Measurements from ENCODE around the gene SPSB4.

Gene SPSB4

DNA sequence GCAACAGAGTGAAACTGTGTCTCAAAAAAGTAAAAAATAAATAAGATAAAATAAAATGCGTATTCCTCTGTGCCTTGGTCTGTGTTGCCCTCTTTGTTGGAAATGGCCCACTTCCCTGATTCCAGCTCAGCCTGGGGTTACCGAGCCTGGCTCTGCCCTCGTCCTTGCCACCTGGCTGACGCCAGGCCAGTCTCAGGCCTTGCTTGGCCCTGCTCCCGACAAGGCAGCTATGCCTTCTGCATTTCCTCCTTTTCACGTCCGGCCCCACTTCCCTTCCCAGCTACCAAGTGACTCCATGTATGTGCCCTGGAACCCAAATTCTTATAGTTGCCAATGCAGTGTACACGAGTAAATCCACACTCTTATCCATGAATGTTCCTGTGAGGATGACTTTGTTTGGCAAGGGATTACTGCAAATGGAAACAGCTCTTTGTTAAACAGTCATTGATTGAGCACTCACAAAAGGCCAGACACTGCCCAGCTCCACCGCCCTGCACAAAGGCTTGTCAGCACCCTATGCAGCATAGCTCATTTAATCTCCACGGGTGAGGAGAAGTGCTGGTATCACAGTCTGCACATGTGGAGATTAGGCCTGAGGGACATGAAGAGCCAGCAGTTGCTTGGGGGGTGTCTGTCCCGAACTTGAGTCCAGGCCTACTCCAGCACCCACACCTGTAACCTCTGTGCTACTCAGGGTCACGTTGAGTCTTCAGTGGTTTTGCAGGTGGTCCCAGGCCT lies 25.1 kb downstream of the SPSB4 start:
- Mint-ChIP-seq H3K4me1 (peaks cover 8 to 13% of the 10 kb centered on the region in 2 donors), H3K4me3 (peak overlapping the region in 1 of 2 donors; percentile 81), H3K36me3 (no peaks in the 10 kb centered on the region), H3K9me3 (no peaks in the 10 kb centered on the region), H3K27me3 (no peaks in the 10 kb centered on the region), H3K27ac (no peak overlapping the region)
- DNase-seq (no peak), ATAC-seq (replicated peaks) (peak; percentile 15 to 39)

DNA sequence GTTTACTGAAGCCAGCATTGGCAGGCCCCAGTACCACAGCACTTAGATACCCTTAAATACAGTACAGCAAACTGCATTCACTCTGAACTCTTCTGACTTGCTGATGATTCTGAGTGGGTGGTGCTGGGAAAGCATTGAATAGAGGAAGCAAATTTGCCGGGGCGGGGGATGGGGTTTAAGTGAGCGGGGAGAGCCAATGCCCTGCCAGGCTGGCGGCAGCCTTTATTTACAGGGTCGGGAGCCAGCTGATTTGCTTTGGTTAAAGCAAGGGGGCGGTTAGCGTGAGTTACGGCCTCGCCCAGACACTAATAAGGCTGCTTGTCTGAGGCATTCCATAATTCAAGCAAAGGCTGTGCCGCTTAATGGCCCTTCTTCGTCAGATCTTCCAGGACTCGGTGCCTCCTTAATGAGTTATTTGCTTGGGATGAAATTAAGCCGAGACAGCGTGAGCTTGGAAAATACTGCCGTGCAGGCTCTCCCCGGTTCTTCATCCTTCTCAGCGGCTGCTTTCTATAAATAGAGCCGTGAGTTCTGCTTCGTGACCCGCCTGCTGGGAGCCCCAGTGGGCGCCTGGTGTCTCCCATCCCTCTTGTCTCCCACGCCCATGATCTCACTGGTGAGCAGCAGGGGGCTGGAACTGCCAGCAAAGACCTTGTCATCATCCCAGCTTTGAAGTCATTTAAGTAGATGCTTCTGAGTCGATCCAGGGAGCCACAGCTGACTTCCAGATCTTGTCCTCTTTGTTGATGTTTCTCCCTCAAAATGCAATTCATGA lies 25.8 kb downstream of the SPSB4 start:
- H3K4me3 Mint-ChIP-seq, result peak overlapping the region; percentile 69 to 81
- no peaks in the 10 kb centered on the region for H3K27me3 Mint-ChIP-seq
- peak overlapping the region; percentile 68 for H3K27ac Mint-ChIP-seq

DNA sequence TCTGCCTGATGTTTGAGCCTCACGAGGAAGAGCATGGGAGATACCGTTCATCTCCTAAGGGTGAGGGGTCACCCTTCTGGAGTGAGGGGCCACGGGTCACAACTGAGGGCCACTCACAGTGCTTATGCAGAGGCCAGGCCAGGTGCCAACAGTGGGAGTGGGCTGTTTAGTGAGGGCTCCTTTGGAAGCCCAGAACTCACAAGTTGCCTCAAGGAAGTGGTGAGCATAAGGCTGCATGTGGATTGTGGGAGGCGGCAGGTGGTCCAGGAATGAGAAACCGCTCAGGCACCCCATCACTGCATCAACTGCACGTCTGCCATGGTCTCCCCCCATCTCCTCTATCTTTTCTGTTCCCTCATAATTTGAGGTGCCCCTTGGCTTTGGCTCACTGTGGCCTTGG lies 26.5 kb downstream of the SPSB4 start:
- H3K9me3 Mint-ChIP-seq, result no peaks in the 10 kb centered on the region
- DNase-seq, result no peak
- H3K27ac Mint-ChIP-seq, result peak overlapping the region; percentile 68
- no peaks in the 10 kb centered on the region for H3K36me3 Mint-ChIP-seq
- ATAC-seq (replicated peaks), result no peak
- H3K4me1 Mint-ChIP-seq, result peaks cover 8 to 13% of the 10 kb centered on the region in 2 donors
- H3K27me3 Mint-ChIP-seq, result no peaks in the 10 kb centered on the region
- H3K4me3 Mint-ChIP-seq, result peak overlapping the region; percentile 69 to 81

More for the DNA sequence above, 25.8 kb downstream of the SPSB4 start:
- H3K4me1 Mint-ChIP-seq, result peaks cover 8 to 13% of the 10 kb centered on the region in 2 donors
- ATAC-seq (replicated peaks) (peak; percentile 81 to 89), DNase-seq (peak; percentile 21)
- H3K9me3 Mint-ChIP-seq, result no peaks in the 10 kb centered on the region
- no peaks in the 10 kb centered on the region for H3K36me3 Mint-ChIP-seq

DNA sequence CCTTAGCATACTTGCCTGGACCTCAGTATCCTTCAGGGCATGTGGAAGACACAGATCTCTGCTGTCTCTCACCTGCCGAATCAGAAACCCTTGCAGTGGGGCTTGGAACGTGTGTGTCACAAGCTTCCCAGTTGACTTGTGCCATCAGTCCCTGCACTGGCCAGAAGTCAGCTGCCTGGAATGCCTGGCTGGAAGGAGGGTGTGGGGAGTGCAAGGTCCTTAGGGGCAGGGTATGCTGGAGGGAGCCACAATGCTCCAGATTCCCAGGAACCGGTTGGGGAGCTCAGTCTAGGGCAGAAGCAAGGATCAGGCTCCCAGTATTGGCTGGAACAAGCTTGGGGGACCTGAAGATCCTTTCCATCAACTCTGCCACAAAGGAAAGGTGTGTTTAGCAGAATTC lies 27.1 kb downstream of the SPSB4 start:
- Mint-ChIP-seq H3K4me1 (peaks cover 8 to 13% of the 10 kb centered on the region in 2 donors), H3K36me3 (no peaks in the 10 kb centered on the region), H3K27me3 (no peaks in the 10 kb centered on the region), H3K4me3 (no peak overlapping the region), H3K9me3 (no peaks in the 10 kb centered on the region), H3K27ac (no peak overlapping the region)
- no peak for ATAC-seq (replicated peaks)
- no peak for DNase-seq

DNA sequence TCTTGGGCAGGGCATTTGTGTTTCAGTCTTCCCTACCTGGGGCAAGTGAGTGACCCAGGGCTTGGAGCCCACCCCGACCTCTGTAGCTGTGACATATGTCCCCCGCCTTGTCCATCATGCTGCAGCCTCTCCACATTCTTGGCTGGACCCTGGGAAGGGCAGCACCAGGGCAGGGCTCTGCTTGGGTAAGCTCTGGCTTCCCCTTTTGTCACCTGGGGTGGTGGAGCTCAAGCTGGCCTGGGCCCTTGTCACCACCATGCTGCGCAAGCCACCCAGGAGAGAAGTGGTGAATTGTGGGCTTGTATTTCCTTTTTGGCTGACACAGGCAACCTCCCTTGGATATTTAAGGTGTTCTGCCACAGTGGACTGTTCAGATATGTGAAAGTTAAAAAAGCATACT lies 29.3 kb downstream of the SPSB4 start:
- H3K36me3 Mint-ChIP-seq, result no peaks in the 10 kb centered on the region
- no peak for DNase-seq
- no peak for ATAC-seq (replicated peaks)
- no peaks in the 10 kb centered on the region for H3K9me3 Mint-ChIP-seq
- H3K4me3 Mint-ChIP-seq, result no peak overlapping the region
- H3K4me1 Mint-ChIP-seq, result peaks cover 8 to 13% of the 10 kb centered on the region in 2 donors
- H3K27me3 Mint-ChIP-seq, result peaks cover 5 to 7% of the 10 kb centered on the region in 2 donors
- no peak overlapping the region for H3K27ac Mint-ChIP-seq

DNA sequence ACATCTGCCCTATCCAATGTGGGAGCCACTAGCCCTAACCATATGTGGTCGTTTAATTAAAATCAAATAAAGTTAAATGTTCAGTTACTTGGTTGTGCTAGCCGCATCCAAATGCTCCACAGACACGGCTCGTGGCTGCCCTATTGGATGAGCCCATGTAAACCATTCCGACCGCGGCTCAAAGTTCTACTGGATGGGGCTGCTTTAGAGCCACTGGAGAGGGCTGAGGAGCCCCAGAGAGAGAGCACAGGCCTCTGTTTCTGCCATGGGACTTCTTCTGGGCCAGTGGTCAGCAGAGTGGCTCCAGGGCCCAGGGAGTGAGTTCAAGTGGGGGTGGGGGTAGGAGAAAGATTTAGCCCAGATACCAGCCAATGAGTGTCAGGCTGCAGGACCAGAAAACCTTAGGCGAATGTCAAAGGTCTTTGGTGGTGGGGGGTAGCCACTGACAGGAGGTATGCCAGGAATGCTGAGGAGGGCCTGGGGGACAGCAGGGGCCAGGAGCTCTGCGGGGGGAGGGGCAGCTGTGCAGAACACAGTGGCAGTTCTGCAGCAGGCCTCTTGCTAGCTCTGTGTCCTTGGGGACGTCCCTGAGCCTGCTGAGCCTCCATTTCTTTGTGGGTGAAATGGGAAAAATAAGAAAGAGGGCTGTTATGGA lies 30.1 kb downstream of the SPSB4 start:
- Mint-ChIP-seq H3K9me3 (no peaks in the 10 kb centered on the region), H3K27ac (no peak overlapping the region), H3K4me3 (no peak overlapping the region), H3K36me3 (no peaks in the 10 kb centered on the region), H3K4me1 (peaks cover 8 to 13% of the 10 kb centered on the region in 2 donors), H3K27me3 (peaks cover 5 to 7% of the 10 kb centered on the region in 2 donors)
- DNase-seq (no peak), ATAC-seq (replicated peaks) (no peak)

DNA sequence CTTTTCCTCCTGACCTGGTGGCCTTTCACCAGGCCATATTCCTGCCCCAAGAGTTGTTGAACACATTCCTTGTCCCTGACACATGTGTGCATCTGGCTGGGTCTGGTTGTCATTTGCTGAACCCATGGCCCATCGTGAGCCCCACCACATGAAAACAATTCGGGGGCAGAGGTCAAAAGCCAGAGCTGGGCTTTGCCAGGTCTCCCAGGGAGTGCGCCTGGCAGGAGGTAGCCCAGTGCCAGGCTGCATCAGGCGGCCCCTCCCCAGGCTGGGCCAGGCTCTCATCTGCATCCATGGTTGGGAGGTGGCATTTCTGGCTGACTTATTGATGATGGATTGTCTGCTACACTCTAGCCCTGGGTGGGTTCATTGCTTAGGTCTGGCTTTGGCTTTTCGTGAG lies 30.9 kb downstream of the SPSB4 start:
- no peaks in the 10 kb centered on the region for H3K36me3 Mint-ChIP-seq
- no peak overlapping the region for H3K27ac Mint-ChIP-seq
- no peaks in the 10 kb centered on the region for H3K9me3 Mint-ChIP-seq
- no peak for DNase-seq
- no peak overlapping the region for H3K4me3 Mint-ChIP-seq
- H3K27me3 Mint-ChIP-seq, result peaks cover 5 to 7% of the 10 kb centered on the region in 2 donors
- no peak for ATAC-seq (replicated peaks)
- H3K4me1 Mint-ChIP-seq, result peaks cover 5 to 6% of the 10 kb centered on the region in 2 donors

DNA sequence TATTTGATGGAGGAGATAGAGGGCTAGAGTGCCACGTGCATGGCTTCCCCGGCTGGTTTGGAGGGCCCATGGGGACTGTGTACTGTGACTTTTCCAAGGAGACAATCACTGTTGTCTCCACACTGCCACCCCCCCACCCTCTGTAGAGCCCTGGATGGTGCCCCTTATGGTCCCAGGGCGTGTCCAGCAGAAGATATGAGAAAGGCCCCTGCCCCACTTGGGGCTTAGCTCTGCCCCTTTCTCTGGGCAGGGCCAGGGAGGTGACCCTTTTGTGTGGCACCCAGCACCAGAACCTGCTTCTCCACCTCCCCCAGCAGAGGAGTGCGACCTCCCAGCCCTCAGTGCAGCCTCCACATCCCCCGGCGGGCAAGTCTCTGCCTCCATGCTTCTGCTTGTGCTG lies 32.1 kb downstream of the SPSB4 start:
- H3K4me3 Mint-ChIP-seq, result no peak overlapping the region
- peaks cover 5 to 7% of the 10 kb centered on the region in 2 donors for H3K27me3 Mint-ChIP-seq
- H3K36me3 Mint-ChIP-seq, result no peaks in the 10 kb centered on the region
- H3K9me3 Mint-ChIP-seq, result no peaks in the 10 kb centered on the region
- H3K27ac Mint-ChIP-seq, result no peak overlapping the region
- ATAC-seq (replicated peaks), result no peak
- no peak for DNase-seq
- H3K4me1 Mint-ChIP-seq, result no peaks in the 10 kb centered on the region

DNA sequence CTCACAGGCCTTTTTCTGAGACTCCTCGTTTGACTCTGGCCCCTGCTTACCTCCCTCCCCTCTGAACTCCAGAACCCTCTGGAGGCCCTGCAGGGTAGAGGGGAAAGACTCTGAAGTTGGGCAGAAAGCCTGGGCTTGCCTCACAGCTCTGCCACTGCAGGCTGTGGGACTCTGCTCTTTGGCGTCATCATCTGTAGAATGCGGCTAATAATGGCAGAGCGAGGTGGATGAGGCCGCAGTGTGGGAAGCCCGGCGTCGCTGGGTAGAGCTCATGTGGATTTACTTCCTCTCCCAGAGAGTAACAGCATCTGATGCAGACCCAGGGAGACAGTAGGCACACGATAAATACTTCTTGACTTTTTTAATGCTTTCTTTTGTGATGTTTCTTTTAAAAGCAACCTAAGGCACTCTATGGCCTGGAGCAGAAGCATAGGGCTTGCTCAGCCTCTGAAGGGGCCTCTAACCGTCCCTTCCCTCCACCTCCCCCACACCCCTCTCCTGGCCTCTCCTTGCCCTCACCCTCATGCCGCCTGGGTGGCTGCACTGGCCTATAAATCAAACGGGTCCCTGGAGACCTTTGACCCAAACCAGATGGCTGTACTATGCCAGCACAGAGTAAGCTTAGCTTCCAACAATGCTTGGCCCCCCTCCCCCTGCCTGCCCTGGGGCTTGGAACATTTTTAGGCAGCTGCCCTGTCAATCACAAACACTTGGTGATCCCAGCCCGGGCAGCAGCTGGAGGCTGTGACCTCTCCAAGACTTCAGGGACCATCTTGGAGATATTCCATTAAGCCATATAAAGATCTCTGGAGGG lies 32.9 kb downstream of the SPSB4 start:
- H3K27me3 Mint-ChIP-seq, result peaks cover 7 to 9% of the 10 kb centered on the region in 2 donors
- no peak overlapping the region for H3K4me3 Mint-ChIP-seq
- no peaks in the 10 kb centered on the region for H3K4me1 Mint-ChIP-seq
- no peaks in the 10 kb centered on the region for H3K9me3 Mint-ChIP-seq
- no peaks in the 10 kb centered on the region for H3K36me3 Mint-ChIP-seq
- ATAC-seq (replicated peaks) (no peak), DNase-seq (no peak)
- no peak overlapping the region for H3K27ac Mint-ChIP-seq

DNA sequence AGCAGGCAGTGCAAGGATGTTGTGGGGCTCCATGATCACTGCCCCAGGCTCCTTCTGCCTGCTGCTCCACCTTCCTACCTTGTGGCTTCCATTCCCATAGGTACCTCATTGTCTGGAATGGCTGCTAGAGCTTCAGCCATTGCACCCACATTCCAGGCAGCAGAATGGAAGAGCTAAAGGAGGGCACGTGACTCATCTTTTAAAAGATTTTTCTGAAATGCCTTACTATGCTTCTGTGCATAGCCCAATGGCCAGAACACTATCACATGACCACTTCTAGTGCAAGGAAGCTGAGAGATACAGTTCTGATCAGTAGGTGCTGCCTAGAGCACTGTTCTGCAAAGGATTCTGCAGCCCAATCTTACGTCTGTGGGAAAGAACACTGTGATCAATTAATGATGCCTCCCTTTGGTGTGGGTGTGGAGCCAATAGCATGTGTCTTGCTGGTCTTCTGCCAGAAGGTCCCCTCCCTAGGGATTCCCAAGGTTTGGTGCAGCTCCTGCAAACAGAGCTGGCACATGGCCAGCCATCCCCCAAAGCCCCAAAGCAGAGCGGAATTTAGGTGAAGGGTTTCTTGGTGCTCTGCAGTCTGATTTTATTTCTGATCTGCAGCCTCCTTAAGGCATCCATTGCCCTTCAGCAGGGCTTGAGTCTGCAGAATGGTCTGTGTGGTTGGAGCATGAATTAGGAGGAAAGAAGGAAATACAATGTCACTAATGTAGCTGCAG lies 34.4 kb downstream of the SPSB4 start:
- Mint-ChIP-seq H3K27ac (no peak overlapping the region), H3K9me3 (no peaks in the 10 kb centered on the region), H3K4me3 (no peak overlapping the region), H3K36me3 (no peaks in the 10 kb centered on the region), H3K27me3 (peaks cover 11 to 14% of the 10 kb centered on the region in 2 donors), H3K4me1 (no peaks in the 10 kb centered on the region)
- no peak for ATAC-seq (replicated peaks)
- no peak for DNase-seq

DNA sequence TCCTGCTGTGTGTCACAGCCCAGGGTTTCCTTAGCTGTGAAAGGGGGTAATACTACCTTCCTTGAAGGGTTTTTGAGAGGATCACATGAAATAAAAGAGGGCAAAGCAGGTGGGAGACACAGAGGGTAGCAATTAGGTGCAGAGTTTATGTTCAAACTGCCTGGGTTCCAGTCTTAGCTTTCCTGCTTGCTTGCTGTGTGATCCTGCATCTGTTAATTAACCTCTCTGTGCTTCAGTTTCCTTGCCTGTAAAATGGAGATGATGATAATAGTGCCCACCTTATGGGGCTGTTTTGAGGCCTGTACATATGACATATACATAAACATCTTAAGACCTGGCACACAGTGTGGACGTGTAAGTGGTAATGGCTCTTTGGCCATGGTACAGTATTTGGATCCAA lies 35.0 kb downstream of the SPSB4 start:
- H3K4me3 Mint-ChIP-seq, result no peak overlapping the region
- H3K9me3 Mint-ChIP-seq, result no peaks in the 10 kb centered on the region
- ATAC-seq (replicated peaks) (no peak), DNase-seq (no peak)
- H3K27ac Mint-ChIP-seq, result no peak overlapping the region
- H3K27me3 Mint-ChIP-seq, result peaks cover 11 to 17% of the 10 kb centered on the region in 2 donors
- H3K4me1 Mint-ChIP-seq, result no peaks in the 10 kb centered on the region
- no peaks in the 10 kb centered on the region for H3K36me3 Mint-ChIP-seq

DNA sequence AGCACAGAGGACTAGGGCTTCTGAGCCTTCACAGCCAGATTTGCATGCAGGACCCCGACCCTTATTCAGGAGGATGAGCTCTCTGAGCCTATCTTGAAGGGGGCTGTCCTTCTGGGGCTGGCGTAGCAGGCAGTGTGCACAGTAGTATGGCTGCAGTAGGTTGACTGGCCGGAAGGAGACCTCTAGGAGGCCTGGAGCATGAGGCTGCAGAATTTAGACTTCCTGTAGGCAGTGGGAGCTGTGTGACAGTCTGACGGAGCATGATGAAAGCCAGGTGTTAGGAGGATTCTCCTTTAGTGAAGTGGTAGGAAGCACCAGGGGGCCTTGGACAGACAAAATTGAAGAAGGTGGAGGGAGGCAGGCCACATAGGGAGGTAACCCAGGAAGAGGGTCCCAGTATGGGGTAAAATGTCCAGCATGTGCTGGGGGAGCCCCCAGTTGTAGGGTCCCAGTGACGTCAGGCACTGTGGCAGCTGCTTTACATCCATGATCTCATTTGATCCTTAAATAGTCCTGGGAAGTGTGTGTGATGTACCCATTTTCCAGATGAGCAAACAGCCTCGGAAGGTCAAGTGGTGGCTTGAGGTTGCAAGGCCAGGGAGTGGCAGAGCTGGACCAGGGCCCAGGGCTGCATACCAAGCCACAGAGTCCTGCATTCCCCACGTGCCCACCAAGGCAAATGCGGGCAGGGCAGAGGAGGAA lies 36.1 kb downstream of the SPSB4 start:
- no peaks in the 10 kb centered on the region for H3K9me3 Mint-ChIP-seq
- ATAC-seq (replicated peaks) (no peak), DNase-seq (no peak)
- H3K27me3 Mint-ChIP-seq, result peaks cover 11 to 17% of the 10 kb centered on the region in 2 donors
- H3K36me3 Mint-ChIP-seq, result no peaks in the 10 kb centered on the region
- no peak overlapping the region for H3K27ac Mint-ChIP-seq
- no peaks in the 10 kb centered on the region for H3K4me1 Mint-ChIP-seq
- no peak overlapping the region for H3K4me3 Mint-ChIP-seq

DNA sequence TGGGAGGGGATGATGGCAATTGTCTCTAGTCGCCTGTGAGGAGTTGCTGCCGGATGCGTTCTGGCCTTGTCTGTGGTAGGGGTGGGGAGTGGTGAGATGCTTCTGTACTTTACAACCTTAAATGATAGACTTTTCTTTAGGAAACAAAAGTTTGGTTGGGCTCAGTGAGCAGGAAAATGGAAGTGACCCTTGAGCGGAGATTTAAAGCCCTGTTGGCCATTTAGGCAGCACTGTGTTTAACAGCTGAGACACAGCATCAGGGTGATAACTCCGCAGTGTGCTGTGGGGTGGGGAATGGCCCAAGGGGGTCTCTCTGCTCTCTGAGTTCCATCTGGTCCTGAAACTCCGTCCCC lies 36.6 kb downstream of the SPSB4 start:
- H3K4me3 Mint-ChIP-seq, result no peak overlapping the region
- no peak for ATAC-seq (replicated peaks)
- H3K4me1 Mint-ChIP-seq, result no peaks in the 10 kb centered on the region

More for the DNA sequence above, 36.6 kb downstream of the SPSB4 start:
- no peak for DNase-seq
- peaks cover 11 to 17% of the 10 kb centered on the region in 2 donors for H3K27me3 Mint-ChIP-seq
- H3K27ac Mint-ChIP-seq, result no peak overlapping the region
- no peaks in the 10 kb centered on the region for H3K36me3 Mint-ChIP-seq
- no peaks in the 10 kb centered on the region for H3K9me3 Mint-ChIP-seq
